SH-SY5Y (cell line): ENCODE data around the gene COQ4.

Experiments
- GATA2 ChIP-seq: IDR thresholded peaks from 2 replicates; pipeline ENCODE4 v1.6.1; 2011; ENCODE audit warnings: mild to moderate bottlenecking, low read depth, low read length
- GATA3 ChIP-seq: IDR thresholded peaks from 2 replicates; pipeline ENCODE4 v1.6.1; 2011; ENCODE audit warnings: low read depth, mild to moderate bottlenecking, low read length, moderate library complexity

GRCh38 chr9:128358090-128358489 lies 35.5 kb downstream of the COQ4 start:
- TF ChIP-seq GATA3: no peak
- no peak for TF ChIP-seq GATA2
